Stimulated activated effector memory CD8-positive, alpha-beta T cell treated with anti-CD3 and anti-CD28 coated beads, Interleukin-12 subunit alpha, Interleukin-12 subunit beta, amount 100 ng/mL, for 72 hours (primary cell): Measurements from ENCODE around the gene OR5T3.
"Not testable (repeated sequence)": the region's sequence is repeated elsewhere in the genome, so short reads cannot be mapped to it uniquely, and the experiment has no call there.

ENCODE experiments used
- ATAC-seq: fragments of 150-1000 bp; cut with Tn5 transposase; 2 replicates; pipeline ENCODE4 v1.10.0; 2021
- DNase-seq, 2 donors: peaks; one replicate each; pipeline ENCODE4 v3.0.0; 2021 to 2022; ENCODE audit warnings: low spot score in 2 of 2
- H3K27ac Mint-ChIP-seq: one replicate; pipeline ENCODE4 v1.8.0; 2022; ENCODE audit warnings: mild to moderate bottlenecking, mixed read lengths
- H3K36me3 Mint-ChIP-seq: one replicate; pipeline ENCODE4 v1.8.0; 2022; ENCODE audit warnings: mild to moderate bottlenecking, mixed read lengths
- H3K4me1 Mint-ChIP-seq: one replicate; pipeline ENCODE4 v1.8.0; 2022; ENCODE audit warnings: mixed read lengths
- H3K4me3 Mint-ChIP-seq: one replicate; pipeline ENCODE4 v1.8.0; 2022; ENCODE audit warnings: mild to moderate bottlenecking, mixed read lengths
- H3K9me3 Mint-ChIP-seq: one replicate; pipeline ENCODE4 v1.8.0; 2022; ENCODE audit warnings: mixed read lengths

The OR5T3 gene

DNA sequence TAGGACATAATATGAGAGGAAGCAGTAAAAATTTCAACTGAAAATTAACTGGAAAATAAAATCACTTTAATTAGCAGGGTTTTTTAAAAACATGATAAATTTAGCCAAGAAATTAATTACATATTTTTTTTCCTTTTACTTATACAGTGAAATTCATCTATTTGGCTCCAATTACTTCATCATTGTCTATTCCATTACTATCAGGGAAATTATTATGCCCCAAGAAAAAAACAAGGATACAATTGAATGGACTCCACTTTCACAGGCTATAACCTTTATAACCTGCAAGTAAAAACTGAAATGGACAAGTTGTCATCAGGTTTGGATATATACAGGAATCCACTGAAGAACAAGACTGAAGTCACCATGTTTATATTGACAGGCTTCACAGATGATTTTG lies at the start of gene OR5T3:
OR5T3 (plus strand) TSS at position 301 of the 400 bp plus-strand sequence; CDS start at position 301, 0 bp downstream.
- H3K36me3 Mint-ChIP-seq, result no peaks in the 10 kb centered on the region
- H3K9me3 Mint-ChIP-seq, result peaks cover 15% of the 10 kb centered on the region
- no peaks in the 10 kb centered on the region for H3K4me1 Mint-ChIP-seq
- DNase-seq (no peak), ATAC-seq (no peak)
- no peak within 1 kb of the TSS for H3K27ac Mint-ChIP-seq
- no peak within 1 kb of the TSS for H3K4me3 Mint-ChIP-seq

DNA sequence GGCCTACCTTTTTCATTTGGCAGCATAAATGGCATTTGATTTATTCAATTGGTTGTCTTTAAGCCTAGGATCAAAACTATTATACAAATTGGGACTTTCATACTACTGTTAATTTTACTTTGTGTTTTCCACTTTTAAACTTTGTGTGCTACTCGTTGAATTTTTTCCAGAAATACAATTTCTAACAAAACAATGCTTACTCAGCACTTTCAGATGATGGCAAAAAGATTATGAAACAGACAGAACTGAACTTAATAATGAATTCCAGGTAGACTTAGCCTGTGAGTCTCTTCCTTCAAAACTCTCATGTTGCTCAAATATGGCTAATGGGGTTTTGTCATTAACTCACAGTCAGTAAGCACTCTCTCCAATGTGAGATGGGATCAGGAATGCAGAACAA lies 44.3 kb upstream of the OR5T3 start:
- Mint-ChIP-seq H3K4me3 (no peak overlapping the region), H3K36me3 (no peaks in the 10 kb centered on the region), H3K27ac (no peak overlapping the region), H3K4me1 (no peaks in the 10 kb centered on the region), H3K9me3 (peaks cover 17% of the 10 kb centered on the region)
- DNase-seq (no peak), ATAC-seq (no peak)

GRCh38 chr11:56214537-56214936 lies 37.5 kb upstream of the OR5T3 start:
- H3K27ac Mint-ChIP-seq, result no peak overlapping the region
- H3K9me3 Mint-ChIP-seq, result peaks cover 22% of the 10 kb centered on the region
- no peak for ATAC-seq
- H3K36me3 Mint-ChIP-seq, result no peaks in the 10 kb centered on the region
- DNase-seq, result no peak
- no peaks in the 10 kb centered on the region for H3K4me1 Mint-ChIP-seq
- no peak overlapping the region for H3K4me3 Mint-ChIP-seq

- not testable (repeated sequence) for ATAC-seq, H3K4me1 Mint-ChIP-seq
These were observed 32.3 kb upstream of the OR5T3 start for GRCh38 chr11:56219735-56220134.

DNA sequence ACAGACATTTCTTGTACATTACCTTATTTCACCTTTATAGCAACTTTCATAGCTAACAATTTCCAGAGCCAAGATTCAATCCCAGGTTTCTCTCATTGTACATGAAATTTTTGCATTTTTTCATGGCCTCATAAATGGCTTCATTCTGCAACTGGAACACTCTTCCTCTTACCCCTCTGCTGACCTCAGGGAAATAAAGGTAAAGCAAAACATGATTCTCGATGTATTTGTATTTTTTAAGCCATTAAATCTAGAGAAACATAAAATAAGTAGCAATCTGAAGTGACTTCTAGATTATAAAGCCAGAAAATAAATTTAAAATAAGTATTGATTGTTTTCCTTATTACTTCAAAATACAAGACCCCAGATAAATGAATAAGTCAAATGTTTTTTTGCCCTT lies 17.9 kb upstream of the OR5T3 start, which contains the start of gene OR5T2:
OR5T2 (minus strand) TSS at position 101 of the 400 bp plus-strand sequence. CDS start 1,193 bp downstream, outside the sequence.
- DNase-seq (no peak), ATAC-seq (no peak)
- H3K36me3 Mint-ChIP-seq, result no peaks in the 10 kb centered on the region
- H3K4me3 Mint-ChIP-seq, result no peak within 1 kb of the TSS
- no peaks in the 10 kb centered on the region for H3K4me1 Mint-ChIP-seq
- peaks cover 13% of the 10 kb centered on the region for H3K9me3 Mint-ChIP-seq
- H3K27ac Mint-ChIP-seq, result no peak within 1 kb of the TSS

More at GRCh38 chr11:56219735-56220134, 32.3 kb upstream of the OR5T3 start:
- not testable (repeated sequence) for DNase-seq, H3K4me3 Mint-ChIP-seq, H3K36me3 Mint-ChIP-seq, H3K27ac Mint-ChIP-seq
- H3K9me3 Mint-ChIP-seq, result peaks cover 23% of the 10 kb centered on the region

GRCh38 chr11:56271092-56271491 lies 19.0 kb downstream of the OR5T3 start:
- no peak for ATAC-seq
- H3K36me3 Mint-ChIP-seq, result no peaks in the 10 kb centered on the region
- H3K9me3 Mint-ChIP-seq, result peaks cover 13% of the 10 kb centered on the region
- no peak overlapping the region for H3K4me3 Mint-ChIP-seq
- no peak for DNase-seq
- H3K4me1 Mint-ChIP-seq, result no peaks in the 10 kb centered on the region
- no peak overlapping the region for H3K27ac Mint-ChIP-seq

- H3K9me3 Mint-ChIP-seq, result peaks cover 15% of the 10 kb centered on the region
- no peaks in the 10 kb centered on the region for H3K36me3 Mint-ChIP-seq
- H3K4me3 Mint-ChIP-seq, result no peak within 1 kb of the TSS
- no peak for DNase-seq
- no peaks in the 10 kb centered on the region for H3K4me1 Mint-ChIP-seq
- H3K27ac Mint-ChIP-seq, result no peak within 1 kb of the TSS
- no peak for ATAC-seq
These were observed 21.8 kb downstream of the OR5T3 start, which contains the start of gene OR5T1 for GRCh38 chr11:56273854-56274253. Gene OR5T1, plus strand, starts transcription at chr11:56274154. Its CDS starts 1,485 bp downstream, at chr11:56275639.

- H3K4me1 Mint-ChIP-seq, result no peaks in the 10 kb centered on the region
- no peaks in the 10 kb centered on the region for H3K36me3 Mint-ChIP-seq
- peaks cover 21% of the 10 kb centered on the region for H3K9me3 Mint-ChIP-seq
- H3K4me3 Mint-ChIP-seq, result no peak within 1 kb of the TSS
- DNase-seq (no peak), ATAC-seq (no peak)
- H3K27ac Mint-ChIP-seq, result no peak within 1 kb of the TSS
These were observed 40.1 kb downstream of the OR5T3 start, which contains the start of gene OR8H1 for GRCh38 chr11:56292154-56292553. Gene OR8H1, minus strand, starts transcription at chr11:56292254. Its CDS starts 1,192 bp downstream, at chr11:56291062.

DNA sequence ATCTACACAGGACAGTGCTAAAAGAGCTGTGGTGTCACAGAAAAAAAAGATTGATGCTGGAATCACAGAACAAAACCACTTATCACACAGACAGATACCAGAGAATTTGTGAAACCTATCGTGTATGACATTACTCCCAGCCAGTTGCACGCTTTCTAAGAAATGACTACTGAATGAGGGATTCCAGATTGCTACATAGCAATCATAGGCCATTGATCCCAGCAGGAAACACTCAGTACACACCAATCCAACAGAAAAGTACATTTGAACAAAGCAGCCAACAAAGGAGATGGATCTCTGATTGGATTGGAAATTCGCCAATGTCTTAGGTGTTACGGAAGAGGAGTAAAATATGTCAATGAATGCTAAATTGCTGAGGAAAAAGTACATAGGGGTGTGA lies 44.8 kb downstream of the OR5T3 start:
- no peak overlapping the region for H3K27ac Mint-ChIP-seq
- peaks cover 22% of the 10 kb centered on the region for H3K9me3 Mint-ChIP-seq
- ATAC-seq, result no peak

More for the DNA sequence above, 44.8 kb downstream of the OR5T3 start:
- Mint-ChIP-seq H3K36me3 (no peaks in the 10 kb centered on the region), H3K4me3 (no peak overlapping the region), H3K4me1 (no peaks in the 10 kb centered on the region)
- no peak for DNase-seq
